NCI-H146 treated with DMSO at 0.1 percent for 48 hours (cell line): ENCODE measurements around the gene PIRT.

Experiments used
- DNase-seq: peaks from one replicate; lab custom pipeline; 2025; ENCODE audit not compliant: unreplicated experiment; lab: John Stamatoyannopoulos, UW

The PIRT gene

GRCh38 chr17:10821770-10822169, 16.1 kb downstream of the PIRT start:
- no peak for DNase-seq

- no peak for DNase-seq
Observed at GRCh38 chr17:10821054-10821453, 16.8 kb downstream of the PIRT start.

DNA sequence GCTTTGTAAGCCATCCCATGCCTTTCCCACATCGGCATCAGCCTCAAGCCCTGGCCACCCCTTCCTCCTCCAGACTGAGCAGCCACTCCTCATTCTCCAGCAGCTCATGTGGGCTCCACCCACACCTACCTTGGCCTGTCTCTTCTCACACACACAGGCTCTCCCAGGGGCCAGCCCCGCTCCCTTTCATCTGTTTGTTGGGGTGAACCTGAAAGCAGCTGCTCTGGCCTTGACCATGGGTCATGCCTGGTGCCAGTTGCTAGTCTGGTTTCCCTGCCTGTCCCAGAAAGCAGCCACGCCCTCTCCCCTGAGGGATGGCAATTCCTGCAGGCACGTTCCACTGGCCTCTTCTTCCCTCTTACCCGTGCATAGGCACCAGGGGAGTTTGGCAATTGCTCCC, 22.6 kb downstream of the PIRT start:
- no peak for DNase-seq

- no peak for DNase-seq
Observed at GRCh38 chr17:10814075-10814474, 23.8 kb downstream of the PIRT start.

GRCh38 chr17:10812674-10813073, 25.2 kb downstream of the PIRT start:
- DNase-seq: no peak

DNA sequence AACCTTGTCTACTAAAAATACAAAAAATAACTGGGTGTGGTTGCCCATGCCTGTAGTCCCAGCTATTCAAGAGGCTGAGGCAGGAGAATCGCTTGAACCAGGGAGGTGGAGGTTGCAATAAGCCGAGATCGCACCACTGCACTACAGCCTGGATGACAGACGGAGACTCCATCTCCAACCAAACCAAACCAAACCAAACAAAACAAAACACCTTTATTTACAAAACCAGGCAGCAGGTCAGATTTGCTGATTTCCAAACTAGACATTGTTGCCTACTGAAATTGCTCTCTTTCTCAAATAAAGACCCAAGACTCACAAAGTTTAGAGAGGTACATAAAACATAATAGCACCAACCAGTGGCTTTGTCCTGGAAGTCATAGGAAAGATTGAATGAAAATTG, 28.3 kb downstream of the PIRT start:
- no peak for DNase-seq

DNA sequence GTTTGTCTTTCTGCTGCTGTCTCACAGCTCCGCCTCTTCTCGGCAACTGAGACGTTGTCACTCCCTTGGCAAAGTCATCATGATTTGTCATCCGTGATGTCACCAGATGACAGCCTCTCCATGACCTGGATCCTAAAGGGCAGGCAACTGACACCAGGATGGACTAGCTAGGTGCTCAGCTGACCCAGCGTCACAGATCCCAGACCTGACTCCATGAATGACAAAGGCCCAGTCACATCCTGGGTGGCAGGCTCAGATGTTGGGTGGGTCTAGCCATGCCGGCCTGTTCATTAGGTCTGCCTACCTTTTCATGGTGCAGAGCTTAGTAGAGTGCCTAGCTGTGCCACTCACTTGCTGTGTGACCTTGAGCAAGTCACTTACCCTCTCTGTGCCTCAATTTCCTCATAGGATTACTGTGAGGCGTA, 30.2 kb downstream of the PIRT start:
- DNase-seq: no peak

DNA sequence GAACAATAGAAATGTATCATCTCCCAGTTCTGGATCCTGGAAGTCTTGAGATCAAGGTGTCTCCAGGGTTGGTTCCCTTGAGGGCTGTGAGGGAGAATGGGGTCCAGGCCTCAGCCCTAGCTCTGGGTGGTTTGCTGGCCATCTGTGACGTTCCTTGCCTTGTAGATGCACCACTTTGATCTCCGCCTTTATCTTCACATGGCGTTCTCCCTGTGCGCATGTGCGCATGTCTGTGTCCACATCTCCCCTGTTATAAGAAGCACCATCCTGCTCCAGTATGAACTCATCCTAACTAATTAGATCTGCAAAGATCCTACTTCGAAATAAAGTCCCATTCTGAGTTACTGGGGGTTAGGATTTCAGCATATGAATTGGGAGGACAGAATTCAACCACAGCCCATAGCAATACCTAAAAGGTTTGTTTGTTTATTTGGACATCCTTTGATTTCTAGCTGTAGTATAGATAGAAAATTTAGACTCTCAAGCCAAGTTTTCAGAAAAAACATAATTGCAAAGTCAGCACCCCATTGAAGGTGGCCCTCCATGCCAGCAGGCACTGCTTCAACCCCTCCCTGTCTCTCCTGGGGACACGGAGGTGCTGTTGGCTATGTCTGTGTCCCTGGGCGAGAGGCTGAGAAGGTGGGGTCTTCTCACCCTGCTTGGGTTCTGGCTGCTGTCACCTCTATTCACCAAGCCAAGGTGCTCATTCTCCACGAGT, 31.2 kb downstream of the PIRT start:
- no peak for DNase-seq

GRCh38 chr17:10805911-10806310, 32.0 kb downstream of the PIRT start:
- DNase-seq: no peak

DNA sequence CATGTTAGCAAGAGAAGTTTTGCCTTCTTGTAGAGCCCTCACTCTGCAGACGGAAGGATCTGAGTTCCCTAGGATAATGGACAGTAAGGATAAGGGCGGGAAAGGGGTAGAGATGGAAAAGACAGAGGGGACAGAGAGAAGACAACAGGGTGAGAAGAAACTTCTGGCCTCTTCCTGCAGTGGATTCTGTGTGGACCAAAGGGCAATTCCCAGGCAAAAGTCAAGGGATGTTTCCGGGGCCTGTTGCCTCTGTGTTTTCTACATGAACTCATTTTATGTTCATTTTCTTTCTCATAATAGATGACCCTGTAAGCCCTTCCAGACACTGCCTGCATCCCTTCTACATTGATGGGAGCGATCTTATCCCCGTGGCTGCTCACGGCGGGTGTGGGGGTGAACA, 33.3 kb downstream of the PIRT start:
- no peak for DNase-seq

DNA sequence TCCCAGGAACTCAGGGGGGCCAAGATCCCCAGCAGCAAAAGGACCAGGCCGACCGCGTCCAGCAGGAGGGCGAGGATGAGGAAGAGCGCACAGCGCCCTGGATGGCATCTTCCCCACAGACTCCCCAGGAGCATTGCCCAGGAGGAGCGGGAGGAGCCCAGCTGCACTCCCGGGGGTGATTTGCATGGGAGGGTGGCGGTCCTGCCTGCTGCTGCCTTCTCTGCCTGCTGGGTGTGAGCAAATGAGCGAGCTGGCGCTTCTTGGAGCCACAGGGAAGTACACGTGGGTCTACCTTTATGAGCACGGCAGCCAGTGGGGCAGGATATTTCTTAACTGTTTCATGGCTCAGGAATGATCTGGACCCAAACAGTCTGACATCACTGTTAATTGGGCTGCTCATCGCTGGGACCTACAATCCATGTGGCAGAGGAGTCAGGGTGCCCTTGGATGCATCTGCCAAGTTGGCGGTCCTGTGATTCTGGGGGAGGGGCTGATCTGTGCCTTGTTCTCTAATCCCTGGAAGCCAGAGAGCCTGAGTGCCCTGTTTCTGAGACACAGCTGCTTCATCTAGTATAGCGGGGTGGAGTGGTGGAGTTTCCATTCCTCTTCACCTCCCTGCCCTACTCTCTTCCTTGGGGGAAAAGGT, 33.9 kb downstream of the PIRT start, which contains the start of gene TMEM238L:
TMEM238L (minus strand) TSS at position 270 of the 646 bp plus-strand sequence; CDS start at position 134, 136 bp downstream.
- DNase-seq: no peak

GRCh38 chr17:10803350-10803749, 34.5 kb downstream of the PIRT start:
- DNase-seq: no peak

DNA sequence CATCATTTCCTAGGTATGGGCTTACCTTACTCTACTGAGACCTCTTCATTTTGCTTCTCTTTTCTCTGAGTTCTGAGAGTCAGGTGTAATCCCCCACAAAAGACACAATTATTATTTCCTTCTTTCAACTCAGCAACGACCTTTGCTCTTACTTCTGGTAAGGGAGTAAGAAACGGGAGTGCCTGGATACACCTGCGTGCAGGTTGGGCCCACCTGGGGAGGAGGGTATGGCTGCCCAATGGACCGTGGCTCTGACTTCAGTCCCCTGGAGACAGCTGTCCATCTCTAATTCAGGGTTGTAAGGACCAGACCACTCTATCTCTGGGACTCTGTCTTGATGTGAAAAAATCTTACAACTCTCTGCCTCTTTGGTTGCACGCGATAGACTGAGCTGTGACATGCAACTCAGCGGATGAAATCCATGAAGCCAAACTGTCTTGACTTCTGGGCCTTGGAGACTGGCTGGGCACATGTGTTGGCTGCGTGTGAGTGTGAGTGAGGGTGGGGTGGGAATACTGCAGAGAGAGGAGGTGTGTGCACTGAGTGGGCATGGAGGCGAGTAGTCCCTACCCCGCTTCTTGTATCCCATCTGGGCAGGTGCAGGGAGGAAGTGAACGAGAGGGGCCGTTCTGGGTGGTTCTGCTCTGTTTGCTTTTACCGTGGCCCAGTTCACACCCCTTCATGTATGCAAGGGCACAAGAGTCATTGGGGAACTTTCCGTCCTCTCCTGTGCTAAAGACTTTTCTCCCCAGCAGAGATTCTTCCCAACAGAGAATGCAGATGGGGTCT, 35.2 kb downstream of the PIRT start:
- DNase-seq: no peak

DNA sequence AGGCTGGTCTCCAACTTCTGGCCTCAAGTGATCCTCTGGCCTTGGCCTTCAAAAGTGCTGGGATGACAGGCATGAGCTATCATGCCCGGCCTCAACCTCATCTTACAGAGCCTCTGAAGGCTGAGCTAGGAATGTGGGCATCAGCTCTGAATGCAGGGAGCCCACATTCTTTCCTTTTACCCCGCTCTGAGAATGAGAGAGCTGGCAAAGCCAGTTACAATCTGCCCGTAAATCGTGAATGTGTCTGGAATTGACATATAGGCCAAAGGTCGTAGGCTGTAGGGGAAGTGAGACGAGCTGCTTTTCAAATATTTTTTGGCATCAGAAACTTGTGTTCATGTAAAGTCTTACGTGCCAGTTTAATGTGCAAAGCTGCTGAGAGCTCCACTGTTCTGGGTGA, 38.5 kb downstream of the PIRT start:
- DNase-seq: no peak

DNA sequence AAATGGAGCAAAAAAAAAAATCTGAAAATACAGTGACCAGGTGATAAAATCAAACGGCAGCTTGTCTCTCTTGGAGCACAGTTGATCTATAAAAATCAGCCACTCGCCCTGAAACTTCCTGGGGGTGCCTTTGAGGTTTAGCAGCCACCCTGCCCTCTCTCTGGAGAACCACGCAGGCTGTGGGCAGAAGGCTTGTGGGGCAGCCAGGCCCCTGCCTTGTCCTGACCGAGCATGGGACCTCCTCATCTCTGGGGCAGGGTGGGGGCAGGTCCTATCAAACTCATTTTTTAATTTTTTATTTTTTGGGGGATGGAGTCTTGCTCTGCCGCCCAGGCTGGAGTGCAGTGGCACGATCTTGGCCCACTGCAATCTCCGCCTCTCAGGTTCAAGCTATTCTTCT, 39.0 kb downstream of the PIRT start:
- DNase-seq: no peak

GRCh38 chr17:10798332-10798749, 39.5 kb downstream of the PIRT start:
- DNase-seq: no peak

DNA sequence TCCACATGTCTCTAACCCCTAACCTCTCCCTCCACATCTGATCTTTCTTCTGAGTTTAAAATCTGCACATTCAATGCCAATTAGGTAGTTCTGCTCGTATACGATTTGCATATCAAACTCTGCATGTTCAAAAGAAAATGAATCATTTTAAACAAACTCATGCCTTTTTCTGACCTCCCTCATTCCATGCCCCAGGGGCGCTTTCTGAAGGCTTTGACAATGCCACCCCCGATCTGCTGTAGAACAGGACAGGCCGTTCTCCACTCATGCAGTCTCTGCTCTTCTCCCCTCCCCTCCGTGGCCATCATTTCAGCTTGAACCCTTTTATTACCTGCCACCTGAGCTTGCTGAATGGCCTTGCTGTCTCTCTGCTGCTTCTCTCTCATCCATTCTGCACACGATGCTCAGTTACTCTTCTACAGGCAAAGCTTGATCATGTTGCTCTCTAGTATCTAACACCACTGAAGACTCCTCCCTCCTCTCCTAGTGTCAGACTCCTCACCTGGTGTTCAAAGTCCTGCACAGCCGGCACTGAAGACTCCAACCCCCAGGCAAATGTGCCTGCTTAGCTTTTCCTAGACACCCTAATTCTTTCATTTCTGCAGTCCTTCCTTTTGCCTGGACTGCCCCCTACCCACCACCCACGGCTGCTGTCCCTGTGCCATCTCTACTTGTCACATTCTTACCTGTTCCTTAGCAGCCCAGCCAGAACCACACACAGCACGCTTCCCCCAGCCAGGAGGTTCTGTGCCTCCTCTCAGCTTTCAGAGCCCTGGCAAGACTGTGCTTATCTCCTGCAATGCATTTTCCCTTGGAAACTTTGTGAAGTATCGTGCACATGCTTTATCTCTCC, 40.2 kb downstream of the PIRT start:
- no peak for DNase-seq

- DNase-seq: no peak
Observed at GRCh38 chr17:10793816-10794215, 44.1 kb downstream of the PIRT start.

DNA sequence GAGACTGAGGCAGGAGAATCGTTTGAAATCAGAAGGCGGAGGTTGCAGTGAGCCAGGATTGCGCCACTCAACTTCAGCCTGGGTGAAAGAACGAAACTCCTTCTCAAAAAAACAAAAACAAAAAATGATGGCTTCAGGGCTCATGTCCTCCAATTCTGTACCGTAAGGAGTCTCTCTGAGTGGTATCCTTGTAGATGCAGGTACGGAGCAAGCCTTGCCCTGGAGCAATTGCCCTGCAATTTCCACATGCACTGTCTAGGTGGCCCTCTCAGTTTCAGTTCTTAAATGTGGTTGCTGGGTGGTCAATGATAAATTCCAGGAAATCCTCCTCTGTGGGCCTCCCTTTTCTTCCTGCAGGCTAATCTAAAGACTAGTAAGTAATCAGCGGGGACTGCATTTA, 44.6 kb downstream of the PIRT start:
- no peak for DNase-seq

GRCh38 chr17:10792151-10792550, 45.7 kb downstream of the PIRT start:
- no peak for DNase-seq
